Esophagus squamous epithelium (tissue), 4 donors: Measurements from ENCODE around the gene ERO1B.

Source experiments
- POLR2A ChIP-seq, 4 donors: fragments of 450-650 bp; IDR thresholded peaks; one replicate each; pipeline ENCODE4 v1.6.1; 2017; ENCODE audit warnings: antibody characterized with exemption in 4 of 4, mild to moderate bottlenecking in 4 of 4, moderate library complexity in 3 of 4
- TF ChIP-seq, protein P1 (sequence below), 6 experiments: fragments of 450-650 bp in 4 of 6; fragments of 200-600 bp in 2 of 6; sonication (generic) in 2 of 6; IDR thresholded peaks; one replicate each; pipeline ENCODE4 v1.5.1; 2016 to 2019; ENCODE audit warnings: antibody characterized with exemption in 6 of 6, mild to moderate bottlenecking in 4 of 6, moderate library complexity in 4 of 6

DNA sequence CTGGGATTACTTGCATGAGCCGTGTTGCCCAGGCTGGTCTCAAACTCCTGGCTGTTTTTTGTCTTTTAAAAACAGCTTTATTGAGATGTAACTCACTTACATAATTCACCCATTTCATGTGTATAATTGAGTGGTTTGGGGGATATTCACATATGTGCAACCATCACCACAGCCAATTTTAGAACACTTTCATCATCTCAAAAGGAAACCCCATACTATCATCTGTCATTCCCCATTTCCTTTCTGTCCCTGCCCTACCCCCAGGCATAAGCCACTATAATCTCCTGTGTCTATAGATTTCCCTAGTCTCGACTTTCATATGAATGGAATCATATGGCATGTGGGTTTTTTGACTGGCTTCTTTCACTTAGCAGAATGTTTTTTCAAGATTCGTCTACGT, 96.1 kb downstream of the ERO1B start:
- TF ChIP-seq POLR2A (IDR thresholded peaks at IDR 0.05), result no peak
- TF ChIP-seq, protein P1, sequence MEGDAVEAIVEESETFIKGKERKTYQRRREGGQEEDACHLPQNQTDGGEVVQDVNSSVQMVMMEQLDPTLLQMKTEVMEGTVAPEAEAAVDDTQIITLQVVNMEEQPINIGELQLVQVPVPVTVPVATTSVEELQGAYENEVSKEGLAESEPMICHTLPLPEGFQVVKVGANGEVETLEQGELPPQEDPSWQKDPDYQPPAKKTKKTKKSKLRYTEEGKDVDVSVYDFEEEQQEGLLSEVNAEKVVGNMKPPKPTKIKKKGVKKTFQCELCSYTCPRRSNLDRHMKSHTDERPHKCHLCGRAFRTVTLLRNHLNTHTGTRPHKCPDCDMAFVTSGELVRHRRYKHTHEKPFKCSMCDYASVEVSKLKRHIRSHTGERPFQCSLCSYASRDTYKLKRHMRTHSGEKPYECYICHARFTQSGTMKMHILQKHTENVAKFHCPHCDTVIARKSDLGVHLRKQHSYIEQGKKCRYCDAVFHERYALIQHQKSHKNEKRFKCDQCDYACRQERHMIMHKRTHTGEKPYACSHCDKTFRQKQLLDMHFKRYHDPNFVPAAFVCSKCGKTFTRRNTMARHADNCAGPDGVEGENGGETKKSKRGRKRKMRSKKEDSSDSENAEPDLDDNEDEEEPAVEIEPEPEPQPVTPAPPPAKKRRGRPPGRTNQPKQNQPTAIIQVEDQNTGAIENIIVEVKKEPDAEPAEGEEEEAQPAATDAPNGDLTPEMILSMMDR (IDR thresholded peaks at IDR 0.05), result no peak
